Measurements from ENCODE around the gene GNAQ. TPM values are rescaled to one million over a fixed set of nuclear protein-coding genes. Genes with fewer than 3 reads are reported as not detected.

GNAQ gene
- total RNA-seq, 2 donors from 2014 or later: 9.4 to 22.3 TPM

DNA sequence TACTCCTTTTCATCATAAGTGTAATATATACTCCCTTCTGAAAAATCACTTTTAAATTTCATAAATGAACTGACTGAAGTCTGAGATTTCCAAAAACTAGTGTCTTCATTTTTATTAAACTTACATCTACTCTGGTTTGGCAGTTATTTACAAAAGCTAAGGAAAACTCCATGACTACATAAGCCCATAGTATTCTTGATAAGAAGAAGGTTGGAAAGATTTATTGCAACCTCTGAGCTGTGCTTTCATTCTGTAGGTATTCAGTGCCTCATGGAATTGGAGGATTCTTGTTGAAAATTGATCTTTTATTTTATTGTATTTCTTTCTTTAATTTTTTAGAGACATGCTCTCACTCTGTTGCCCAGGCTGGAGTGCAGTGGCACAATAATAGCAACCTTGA, 41.7 kb downstream of the GNAQ start:
- peaks cover 0 to 5% of the 10 kb centered on the region in 2 donors for H3K9me3 Mint-ChIP-seq
- H3K36me3 Mint-ChIP-seq: peaks cover 0 to 7% of the 10 kb centered on the region in 2 donors
- no peak for DNase-seq (ENCODE audit: low spot score in 2 of 2)
- ATAC-seq: no peak
- H3K27ac Mint-ChIP-seq: no peak overlapping the region

DNA sequence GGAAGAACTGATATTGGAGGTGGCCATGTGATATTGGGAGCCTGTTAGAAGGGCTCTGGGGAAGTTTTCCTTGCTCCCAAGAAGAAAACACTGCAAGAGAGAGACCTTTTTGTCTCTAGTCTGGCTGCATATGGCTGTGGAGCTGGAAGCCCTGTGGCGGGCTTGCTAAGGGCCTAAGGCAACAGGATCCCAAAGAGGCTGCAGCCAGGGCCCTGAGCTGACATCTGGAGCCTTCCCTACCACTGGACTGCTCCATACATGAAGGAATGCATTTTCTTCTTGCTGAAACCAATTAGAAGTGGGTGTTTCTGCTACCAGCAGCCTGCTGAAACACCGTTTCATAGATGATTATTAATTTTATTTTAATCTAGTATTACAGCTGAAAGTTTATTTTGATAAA, 42.2 kb downstream of the GNAQ start:
- no peak overlapping the region for H3K27ac Mint-ChIP-seq
- H3K36me3 Mint-ChIP-seq: peaks cover 0 to 7% of the 10 kb centered on the region in 2 donors
- H3K9me3 Mint-ChIP-seq: peaks cover 0 to 5% of the 10 kb centered on the region in 2 donors
- no peak for DNase-seq (ENCODE audit: low spot score in 2 of 2)
- no peak for ATAC-seq

DNA sequence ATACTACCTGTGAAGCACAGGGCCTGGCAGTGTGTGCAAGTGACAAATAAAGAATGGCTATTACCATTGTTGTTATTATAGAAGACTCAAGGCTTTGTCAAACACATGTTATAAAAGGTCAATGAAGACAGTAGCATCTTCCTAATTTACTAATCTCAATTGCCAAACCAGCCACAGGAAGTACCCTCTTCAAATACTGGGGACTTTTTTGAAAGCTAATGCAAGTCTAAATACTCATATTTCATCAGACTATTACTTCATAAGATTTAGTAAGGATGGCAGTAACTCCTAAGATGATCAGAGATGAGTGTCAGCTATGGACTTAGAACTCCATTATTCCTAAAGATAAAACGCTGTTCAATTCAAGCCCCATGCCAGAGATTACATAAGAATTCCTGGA, 43.0 kb downstream of the GNAQ start:
- ATAC-seq (no peak), DNase-seq (ENCODE audit: low spot score in 2 of 2) (no peak)
- Mint-ChIP-seq H3K36me3 (peaks cover 0 to 7% of the 10 kb centered on the region in 2 donors), H3K27ac (no peak overlapping the region), H3K9me3 (peaks cover 0 to 5% of the 10 kb centered on the region in 2 donors)

DNA sequence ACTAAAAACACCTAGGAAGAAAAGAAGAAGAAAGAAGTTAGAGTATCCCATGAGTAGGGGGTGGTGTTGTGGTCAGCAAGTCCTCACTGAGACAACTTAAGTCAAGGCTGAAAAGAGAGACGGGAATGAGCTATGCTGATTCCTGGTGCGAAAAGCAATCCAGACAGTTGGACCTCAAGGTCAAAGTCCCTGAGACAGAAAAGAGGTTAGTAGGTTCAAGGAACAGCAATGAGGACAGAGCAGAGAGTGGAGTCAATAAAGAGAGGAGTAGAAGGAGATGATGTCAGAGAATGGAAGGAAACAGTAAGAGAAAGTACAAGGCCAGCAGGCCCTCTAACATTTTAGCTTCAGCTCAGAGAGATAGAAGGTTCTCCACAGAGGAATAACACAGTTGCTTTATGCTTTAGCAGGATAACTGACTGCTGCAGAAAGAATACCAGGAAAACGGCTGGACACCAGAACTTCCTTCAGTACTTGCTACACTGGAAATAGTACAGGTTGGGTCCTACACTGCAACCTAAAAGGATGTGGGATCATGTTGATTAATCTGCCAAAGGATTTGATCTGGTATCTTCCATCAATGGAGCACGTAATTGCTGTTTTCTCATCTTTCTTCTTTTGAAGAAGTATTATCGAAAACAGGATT, 43.6 kb downstream of the GNAQ start:
- DNase-seq (ENCODE audit: low spot score in 2 of 2): no peak
- H3K9me3 Mint-ChIP-seq: peaks cover 0 to 5% of the 10 kb centered on the region in 2 donors
- no peak for ATAC-seq
- H3K27ac Mint-ChIP-seq: no peak overlapping the region
- peaks cover 0 to 7% of the 10 kb centered on the region in 2 donors for H3K36me3 Mint-ChIP-seq

DNA sequence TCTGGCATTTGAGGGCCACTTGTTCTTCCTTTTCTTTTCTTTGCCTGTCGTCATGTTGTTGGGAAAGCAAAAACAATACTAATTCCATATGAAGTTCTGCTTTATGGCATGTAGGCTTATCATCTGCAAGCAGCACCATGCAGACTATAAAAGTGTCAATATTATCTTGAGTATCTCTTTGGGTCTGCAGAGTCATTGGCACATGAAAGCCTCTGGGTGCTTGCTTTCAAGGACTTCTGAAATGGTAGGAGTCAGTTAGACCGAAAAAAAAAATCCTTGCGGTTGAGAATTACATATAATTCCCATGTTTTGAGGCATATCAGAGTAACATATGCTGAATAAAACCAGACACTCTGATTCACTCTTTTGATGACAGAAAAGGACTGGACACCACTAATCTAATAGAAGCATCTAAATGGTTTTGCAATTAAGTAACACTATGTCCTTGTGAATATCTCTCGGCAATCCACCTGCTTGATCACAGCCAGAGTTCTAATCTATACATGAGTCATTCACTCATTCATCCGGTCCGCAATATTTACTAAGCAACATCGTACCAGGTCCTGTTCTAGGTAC, 44.4 kb downstream of the GNAQ start:
- ATAC-seq: no peak
- Mint-ChIP-seq H3K9me3 (peaks cover 0 to 5% of the 10 kb centered on the region in 2 donors), H3K36me3 (peaks cover 0 to 5% of the 10 kb centered on the region in 2 donors), H3K27ac (no peak overlapping the region)
- DNase-seq (ENCODE audit: low spot score in 2 of 2): no peak

DNA sequence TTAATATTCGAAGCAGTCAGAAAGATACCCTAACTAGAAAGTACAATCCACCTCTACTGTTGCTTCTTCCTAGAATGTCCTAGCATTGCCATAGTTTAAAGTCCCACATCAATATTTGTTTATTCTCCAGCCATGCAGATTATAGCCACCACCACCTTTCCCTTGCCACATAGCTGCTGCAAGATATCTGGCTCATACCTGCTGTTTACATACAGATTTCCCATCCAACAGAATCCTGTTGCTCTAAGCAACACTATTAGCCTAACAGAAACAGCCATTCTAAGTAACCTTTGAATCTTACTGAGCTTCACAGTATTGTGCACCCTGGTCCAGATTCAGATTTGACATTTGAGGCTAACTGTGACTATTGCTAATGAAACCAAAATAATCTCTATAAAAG, 45.6 kb downstream of the GNAQ start:
- Mint-ChIP-seq H3K27ac (no peak overlapping the region), H3K36me3 (no peaks in the 10 kb centered on the region), H3K9me3 (no peaks in the 10 kb centered on the region)
- ATAC-seq (no peak), DNase-seq (ENCODE audit: low spot score in 2 of 2) (no peak)

DNA sequence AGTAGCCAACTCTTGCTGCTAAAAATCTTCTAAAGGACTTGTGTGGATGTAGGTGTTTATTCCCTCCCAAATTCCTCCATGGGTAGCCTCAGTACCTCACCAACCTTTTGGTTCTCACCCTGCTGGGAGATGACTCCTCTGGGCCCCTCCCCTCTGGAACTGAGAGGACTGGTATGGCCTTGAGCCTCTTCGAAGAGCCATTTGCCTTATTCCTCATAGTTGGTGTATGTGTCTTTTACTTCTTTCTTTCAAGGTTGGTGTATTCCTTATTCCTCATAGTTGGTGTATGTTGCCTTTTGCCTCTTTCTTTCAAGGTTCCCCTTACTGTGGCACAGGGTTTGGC, 48.3 kb downstream of the GNAQ start:
- no peaks in the 10 kb centered on the region for H3K9me3 Mint-ChIP-seq
- no peak for ATAC-seq
- no peaks in the 10 kb centered on the region for H3K36me3 Mint-ChIP-seq
- H3K27ac Mint-ChIP-seq: no peak overlapping the region
- no peak for DNase-seq (ENCODE audit: low spot score in 2 of 2)

DNA sequence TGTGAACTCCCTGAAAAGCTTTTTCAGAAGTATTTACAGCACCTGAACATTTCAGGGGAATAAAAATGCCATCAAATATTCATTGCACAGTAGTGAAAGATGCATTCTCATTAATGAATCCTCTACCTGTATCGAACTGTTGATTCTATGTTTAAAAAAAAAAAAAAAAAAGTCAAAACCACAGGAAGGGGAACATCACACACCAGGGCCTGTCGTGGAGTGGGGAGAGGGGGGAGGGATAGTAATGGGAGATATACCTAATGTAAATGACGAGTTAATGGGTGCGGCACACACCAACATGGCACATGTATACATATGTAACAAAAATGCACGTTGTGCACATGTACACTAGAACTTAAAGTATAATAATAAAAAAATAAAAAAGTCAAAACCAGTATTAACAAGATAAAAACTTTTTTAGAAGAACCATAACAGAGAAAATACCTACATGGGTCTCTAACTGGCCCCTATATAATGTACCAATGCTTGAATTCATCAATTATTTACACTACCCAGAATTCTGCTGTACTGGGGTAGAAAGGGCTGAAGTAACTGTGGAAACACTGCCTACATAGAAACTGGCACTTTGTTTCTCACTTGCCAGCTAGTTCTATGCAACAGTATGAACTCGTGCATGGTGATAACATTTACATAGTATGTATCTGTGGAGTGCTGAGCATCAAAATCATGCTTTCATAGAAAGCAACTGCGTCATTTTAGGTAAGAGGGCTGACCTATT, 48.9 kb downstream of the GNAQ start:
- Mint-ChIP-seq H3K36me3 (no peaks in the 10 kb centered on the region), H3K9me3 (no peaks in the 10 kb centered on the region), H3K27ac (no peak overlapping the region)
- DNase-seq (ENCODE audit: low spot score in 2 of 2) (no peak), ATAC-seq (no peak)

DNA sequence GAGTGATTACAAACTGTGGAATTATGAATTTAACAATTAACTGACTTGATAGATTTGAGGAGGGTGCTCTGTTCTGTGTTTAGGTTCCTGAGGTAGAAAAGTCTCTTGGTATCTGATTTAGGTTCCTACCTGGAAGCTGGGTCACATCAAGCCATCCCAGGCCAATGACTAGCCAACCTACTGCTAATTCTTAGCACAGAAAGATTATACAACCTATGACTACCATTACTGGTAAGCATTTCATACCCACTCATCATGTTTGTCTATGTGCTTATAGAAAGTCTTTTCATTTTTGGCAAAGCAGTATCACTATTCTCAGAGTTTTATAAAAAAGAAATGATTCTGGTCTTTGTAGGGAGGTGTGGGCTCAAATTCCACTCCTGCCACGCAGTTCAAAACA, 49.7 kb downstream of the GNAQ start:
- no peak for DNase-seq (ENCODE audit: low spot score in 2 of 2)
- no peak overlapping the region for H3K27ac Mint-ChIP-seq
- no peaks in the 10 kb centered on the region for H3K9me3 Mint-ChIP-seq
- H3K36me3 Mint-ChIP-seq: no peaks in the 10 kb centered on the region
- no peak for ATAC-seq

DNA sequence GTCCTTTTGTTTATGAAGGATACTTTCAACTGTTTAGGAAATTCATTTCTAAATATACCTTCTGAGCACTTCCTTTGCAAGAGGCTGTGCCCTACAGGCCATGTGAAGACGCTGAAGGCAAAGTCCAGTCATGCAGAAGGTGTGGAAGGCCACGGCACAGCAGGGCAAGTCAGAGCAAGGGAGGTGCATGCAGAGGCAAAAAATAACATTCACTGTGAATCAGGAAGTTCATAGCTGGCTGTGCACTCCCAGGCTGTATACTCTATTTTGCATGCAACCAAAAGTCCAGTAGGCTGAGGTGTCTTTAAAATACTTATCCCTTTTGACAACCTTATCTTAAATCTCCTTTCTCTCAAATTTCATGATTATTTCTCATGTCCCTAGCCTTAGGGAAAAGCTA, 50.3 kb downstream of the GNAQ start:
- Mint-ChIP-seq H3K27ac (peak overlapping the region in 1 of 2 donors; percentile 45), H3K9me3 (no peaks in the 10 kb centered on the region), H3K36me3 (no peaks in the 10 kb centered on the region)
- ATAC-seq (peak in 1 of 2 donors; percentile 48), DNase-seq (ENCODE audit: low spot score in 2 of 2) (no peak)

DNA sequence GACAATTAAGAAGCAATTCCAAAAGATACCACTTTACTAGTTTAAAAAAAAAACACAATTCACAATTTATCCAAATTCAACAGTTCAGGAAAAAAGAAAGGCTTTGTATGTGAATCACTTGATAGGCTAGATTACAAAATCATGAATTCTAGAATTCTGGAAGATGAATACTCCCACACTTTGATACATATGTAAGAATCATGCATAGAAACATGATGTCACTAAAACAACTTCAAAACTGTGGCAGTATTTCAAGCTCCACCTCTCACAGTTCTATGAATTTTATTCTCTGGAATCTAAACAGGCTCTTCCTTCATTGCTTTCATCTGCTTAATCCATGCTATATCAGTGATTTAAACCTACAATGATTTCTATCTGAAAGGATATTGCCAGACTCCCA, 51.0 kb downstream of the GNAQ start:
- H3K27ac Mint-ChIP-seq: no peak overlapping the region
- ATAC-seq (no peak), DNase-seq (ENCODE audit: low spot score in 2 of 2) (no peak)
- no peaks in the 10 kb centered on the region for H3K9me3 Mint-ChIP-seq
- H3K36me3 Mint-ChIP-seq: no peaks in the 10 kb centered on the region

DNA sequence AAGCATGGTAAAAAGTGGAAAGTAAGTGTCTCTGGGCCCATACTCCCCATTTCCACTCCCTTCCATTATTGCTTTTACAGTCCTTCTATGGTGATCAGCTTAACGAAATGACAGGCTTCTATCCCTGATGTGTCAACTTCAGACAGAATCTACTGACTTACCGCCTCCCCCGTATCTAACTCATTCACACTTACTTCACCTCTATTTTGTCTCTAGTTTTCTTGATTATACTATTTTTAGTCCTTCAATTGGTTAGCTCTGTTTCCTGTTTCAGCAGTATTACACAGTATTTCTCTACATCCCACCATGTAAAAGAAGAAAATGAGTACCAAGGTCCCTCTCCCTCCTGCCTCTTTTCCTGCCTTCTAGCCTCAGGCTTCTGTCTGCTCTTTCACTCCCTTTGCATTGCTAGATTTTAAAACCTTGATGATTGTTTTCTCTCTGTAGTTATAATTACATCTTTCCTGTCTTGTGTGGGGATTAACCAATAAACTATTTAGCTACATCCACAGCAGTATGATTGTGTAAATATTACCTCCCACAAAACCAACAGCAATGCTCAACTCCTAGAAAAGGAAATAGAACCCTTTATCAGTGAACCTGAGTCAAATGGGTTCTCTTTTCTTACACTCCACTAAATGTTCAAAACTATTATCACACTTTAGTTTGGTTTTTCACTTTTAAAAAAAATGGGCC, 53.4 kb downstream of the GNAQ start:
- Mint-ChIP-seq H3K36me3 (no peaks in the 10 kb centered on the region), H3K9me3 (no peaks in the 10 kb centered on the region), H3K27ac (peak overlapping the region; percentile 74 to 77)
- DNase-seq (ENCODE audit: low spot score in 2 of 2) (no peak), ATAC-seq (peak; percentile 81 to 92)

DNA sequence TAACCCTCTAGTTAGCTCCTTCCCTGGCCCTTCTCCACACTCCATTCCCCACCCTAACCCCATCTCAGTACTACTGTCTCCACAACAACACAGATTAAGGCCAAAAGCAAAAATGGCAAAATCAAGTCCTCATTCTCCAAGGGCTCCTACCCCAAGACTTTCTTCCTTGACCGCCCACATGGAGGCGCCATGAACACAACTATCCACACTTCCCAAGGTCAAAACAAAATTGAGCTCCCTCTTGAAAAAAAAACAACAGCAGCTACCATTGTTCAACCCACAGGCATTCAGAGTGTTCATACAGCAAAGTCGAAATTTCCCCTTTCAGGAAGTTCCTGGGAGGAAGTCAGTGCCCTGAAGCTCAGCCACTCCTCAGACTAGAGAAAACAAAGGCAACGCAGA, 54.4 kb downstream of the GNAQ start:
- ATAC-seq: peak in 1 of 2 donors; percentile 36

DNA sequence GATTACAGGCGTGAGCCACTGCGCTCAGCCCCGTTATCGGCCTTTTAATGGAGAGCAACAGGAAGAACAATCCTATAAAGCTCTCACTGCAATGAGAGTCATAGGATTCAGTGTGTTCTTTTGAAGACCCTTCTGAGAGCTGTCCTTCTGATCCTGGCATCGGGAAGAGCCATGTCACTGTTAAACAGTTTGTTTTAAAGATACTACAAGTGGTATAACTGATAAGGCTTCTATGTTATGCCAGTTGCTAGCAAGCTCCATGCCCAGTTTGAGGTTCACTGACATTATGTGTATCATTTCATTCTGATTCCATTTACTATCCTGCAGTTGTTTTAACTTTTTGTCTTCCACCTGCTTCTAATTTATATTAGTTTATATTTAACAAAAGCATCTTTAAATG, 55.8 kb downstream of the GNAQ start:
- H3K9me3 Mint-ChIP-seq: no peaks in the 10 kb centered on the region
- no peak for ATAC-seq
- DNase-seq (ENCODE audit: low spot score in 2 of 2): no peak
- H3K36me3 Mint-ChIP-seq: peaks cover 3 to 7% of the 10 kb centered on the region in 2 donors
- H3K27ac Mint-ChIP-seq: no peak overlapping the region

More for the DNA sequence above, 54.4 kb downstream of the GNAQ start:
- peak in 1 of 2 donors; percentile 29 for DNase-seq (ENCODE audit: low spot score in 2 of 2)
- Mint-ChIP-seq H3K9me3 (no peaks in the 10 kb centered on the region), H3K27ac (peak overlapping the region in 1 of 2 donors; percentile 77), H3K36me3 (no peaks in the 10 kb centered on the region)

DNA sequence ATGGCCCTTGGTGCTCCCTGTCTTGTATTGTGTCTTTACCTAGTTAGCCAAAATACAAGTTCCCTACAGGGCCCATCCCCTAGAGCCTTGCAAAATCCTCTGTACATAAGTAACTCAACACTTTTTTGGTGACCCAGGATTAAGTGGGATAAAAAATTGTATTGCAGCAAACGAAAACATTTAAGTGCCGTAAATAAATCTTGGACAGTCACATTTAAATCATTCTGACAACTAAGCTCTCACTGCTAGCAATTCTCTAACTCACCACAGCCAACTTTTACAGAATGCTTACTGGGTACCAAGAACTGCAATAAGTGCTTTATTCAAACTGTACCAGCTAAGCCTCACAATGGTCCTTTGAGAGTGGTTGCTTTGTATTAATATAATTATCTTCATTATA, 56.6 kb downstream of the GNAQ start:
- no peak for ATAC-seq
- H3K9me3 Mint-ChIP-seq: peaks cover 0 to 5% of the 10 kb centered on the region in 2 donors
- DNase-seq (ENCODE audit: low spot score in 2 of 2): no peak

DNA sequence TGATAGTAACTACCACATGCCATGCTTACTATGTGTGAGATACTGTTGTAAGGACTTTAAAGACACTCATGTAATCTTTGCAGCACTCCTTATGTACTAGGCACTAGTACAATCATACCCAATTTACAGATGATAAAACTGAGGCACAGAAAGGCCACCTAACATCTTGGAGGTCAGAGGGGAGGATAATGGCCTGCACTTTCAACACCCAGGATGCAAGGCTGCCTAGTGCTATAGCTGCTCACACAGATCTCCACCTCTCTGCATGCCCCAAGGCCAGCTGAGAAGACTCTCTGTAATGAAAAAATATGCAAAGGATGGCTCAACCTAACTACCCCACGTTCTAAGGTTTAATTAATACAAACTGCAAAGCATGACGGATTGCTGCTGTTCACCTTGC, 57.2 kb downstream of the GNAQ start:
- H3K9me3 Mint-ChIP-seq: peaks cover 0 to 5% of the 10 kb centered on the region in 2 donors
- peaks cover 10 to 14% of the 10 kb centered on the region in 2 donors for H3K36me3 Mint-ChIP-seq
- no peak for ATAC-seq
- H3K27ac Mint-ChIP-seq: no peak overlapping the region
- no peak for DNase-seq (ENCODE audit: low spot score in 2 of 2)

More for the DNA sequence above, 56.6 kb downstream of the GNAQ start:
- no peak overlapping the region for H3K27ac Mint-ChIP-seq
- H3K36me3 Mint-ChIP-seq: peaks cover 10 to 14% of the 10 kb centered on the region in 2 donors

DNA sequence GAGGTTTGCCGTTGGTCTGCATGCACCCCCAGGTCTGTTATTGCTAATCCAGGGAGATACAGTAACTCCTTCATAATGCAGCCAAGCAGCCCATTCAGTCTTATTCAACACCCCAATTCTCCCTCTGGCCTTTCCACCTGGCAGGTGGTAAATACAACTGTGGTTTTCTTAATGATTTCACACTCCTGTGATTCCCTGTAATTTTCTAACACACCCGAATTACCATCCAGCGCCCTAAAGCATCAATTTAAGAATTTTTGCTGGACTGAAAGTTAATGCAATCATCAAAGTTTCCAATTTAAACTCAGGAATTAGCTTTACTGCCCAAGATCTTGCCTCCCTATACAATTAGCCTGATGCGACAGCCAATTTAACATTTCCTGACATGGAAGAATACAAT, 62.5 kb downstream of the GNAQ start:
- ATAC-seq (no peak), DNase-seq (ENCODE audit: low spot score in 2 of 2) (no peak)
- Mint-ChIP-seq H3K36me3 (peaks cover 10 to 14% of the 10 kb centered on the region in 2 donors), H3K9me3 (peaks cover 0 to 5% of the 10 kb centered on the region in 2 donors), H3K27ac (no peak overlapping the region)

All from activated naive CD4-positive, alpha-beta T cell treated with anti-CD3 and anti-CD28 coated beads, Interleukin-2, amount 50 U/mL, for 72 hours (primary cell).